ENCODE measurements around the gene GADL1.

GADL1 gene

GRCh38 chr3:30742796-30743619, 151.5 kb downstream of the GADL1 start:
- Histone ChIP-seq H3K79me1 (replicated peaks; ENCODE audit: low read length, poor library complexity, severe bottlenecking) (no peaks in the 10 kb centered on the region), H3K4me1 (ENCODE audit: control insufficient read depth, insufficient read depth, low read depth, low read length) (no peaks in the 10 kb centered on the region), H2AFZ (ENCODE audit: low read depth, low read length) (no peak overlapping the region), H2BK5ac (ENCODE audit: low read depth, low read length, poor library complexity, severe bottlenecking) (no peak overlapping the region), H2BK12ac (ENCODE audit: low read length in 2 of 2) (peak overlapping the region in 1 of 2 experiments; percentile 68), H3K23ac (ENCODE audit: low read length in 2 of 2) (no peak overlapping the region), H3K4ac (ENCODE audit: low read depth in 1 of 2, low read length in 2 of 2) (no peak overlapping the region), H3K27me3 (ENCODE audit: control insufficient read depth in 1 of 2, insufficient read depth in 1 of 2, low read length in 2 of 2) (no peaks in the 10 kb centered on the region), H3K4me3 (ENCODE audit: insufficient read depth in 1 of 2, low read depth in 1 of 2, low read length in 2 of 2) (no peak overlapping the region), H3K27ac (ENCODE audit: low read length, poor library complexity, severe bottlenecking) (no peak overlapping the region), H3K14ac (ENCODE audit: low read length in 2 of 2) (no peak overlapping the region), H3K4me2 (ENCODE audit: low read length, poor library complexity, severe bottlenecking) (no peak overlapping the region), H3K9me3 (ENCODE audit: control insufficient read depth, low read length) (no peaks in the 10 kb centered on the region), H4K8ac (ENCODE audit: low read length) (no peak overlapping the region), H2BK15ac (ENCODE audit: low read depth, poor library complexity, severe bottlenecking) (no peak overlapping the region), H4K91ac (ENCODE audit: low read length) (no peak overlapping the region), H2BK120ac (ENCODE audit: low read depth, low read length) (no peak overlapping the region), H3K18ac (ENCODE audit: low read depth in 1 of 2, low read length in 2 of 2) (no peak overlapping the region), H2AK5ac (ENCODE audit: low read length, severe bottlenecking) (no peak overlapping the region), H3K9ac (ENCODE audit: low read length) (no peak overlapping the region), H3K36me3 (ENCODE audit: control insufficient read depth in 1 of 2, insufficient read depth in 2 of 2, low read depth in 1 of 2, low read length in 2 of 2) (no peaks in the 10 kb centered on the region)
- no peak for DNase-seq
- WGBS: 92% methylated on average over 1 of the region's 4 CpGs

GRCh38 chr3:30741889-30742288, 152.6 kb downstream of the GADL1 start:
- Histone ChIP-seq H3K4me2 (ENCODE audit: low read length, poor library complexity, severe bottlenecking) (no peak overlapping the region), H3K9ac (ENCODE audit: low read length) (no peak overlapping the region), H3K14ac (ENCODE audit: low read length in 2 of 2) (no peak overlapping the region), H3K23ac (ENCODE audit: low read length in 2 of 2) (no peak overlapping the region), H2BK15ac (ENCODE audit: low read depth, poor library complexity, severe bottlenecking) (no peak overlapping the region), H2BK5ac (ENCODE audit: low read depth, low read length, poor library complexity, severe bottlenecking) (no peak overlapping the region), H4K8ac (ENCODE audit: low read length) (no peak overlapping the region), H3K27ac (ENCODE audit: low read length, poor library complexity, severe bottlenecking) (no peak overlapping the region), H2AK5ac (ENCODE audit: low read length, severe bottlenecking) (no peak overlapping the region), H3K9me3 (ENCODE audit: control insufficient read depth, low read length) (no peaks in the 10 kb centered on the region), H2AFZ (ENCODE audit: low read depth, low read length) (no peak overlapping the region), H4K91ac (ENCODE audit: low read length) (no peak overlapping the region), H3K79me1 (replicated peaks; ENCODE audit: low read length, poor library complexity, severe bottlenecking) (no peaks in the 10 kb centered on the region), H2BK12ac (ENCODE audit: low read length in 2 of 2) (no peak overlapping the region), H3K27me3 (ENCODE audit: control insufficient read depth in 1 of 2, insufficient read depth in 1 of 2, low read length in 2 of 2) (no peaks in the 10 kb centered on the region), H3K36me3 (ENCODE audit: control insufficient read depth in 1 of 2, insufficient read depth in 2 of 2, low read depth in 1 of 2, low read length in 2 of 2) (no peaks in the 10 kb centered on the region), H3K4me3 (ENCODE audit: insufficient read depth in 1 of 2, low read depth in 1 of 2, low read length in 2 of 2) (no peak overlapping the region), H2BK120ac (ENCODE audit: low read depth, low read length) (no peak overlapping the region), H3K4ac (ENCODE audit: low read depth in 1 of 2, low read length in 2 of 2) (no peak overlapping the region), H3K18ac (ENCODE audit: low read depth in 1 of 2, low read length in 2 of 2) (no peak overlapping the region), H3K4me1 (ENCODE audit: control insufficient read depth, insufficient read depth, low read depth, low read length) (no peaks in the 10 kb centered on the region)
- DNase-seq: no peak
- WGBS: 88% methylated on average over 2 of the region's 2 CpGs

- no peak for DNase-seq
Observed at GRCh38 chr3:30738605-30739004, 155.9 kb downstream of the GADL1 start.

GRCh38 chr3:30737743-30738499, 156.5 kb downstream of the GADL1 start:
- Histone ChIP-seq H3K27me3 (ENCODE audit: control insufficient read depth in 1 of 2, insufficient read depth in 1 of 2, low read length in 2 of 2) (no peaks in the 10 kb centered on the region), H3K18ac (ENCODE audit: low read depth in 1 of 2, low read length in 2 of 2) (no peak overlapping the region), H3K9me3 (ENCODE audit: control insufficient read depth, low read length) (no peaks in the 10 kb centered on the region), H3K4me2 (ENCODE audit: low read length, poor library complexity, severe bottlenecking) (no peak overlapping the region), H2BK5ac (ENCODE audit: low read depth, low read length, poor library complexity, severe bottlenecking) (no peak overlapping the region), H4K91ac (ENCODE audit: low read length) (no peak overlapping the region), H4K8ac (ENCODE audit: low read length) (peak overlapping the region; percentile 7), H3K14ac (ENCODE audit: low read length in 2 of 2) (no peak overlapping the region), H3K27ac (ENCODE audit: low read length, poor library complexity, severe bottlenecking) (no peak overlapping the region), H2BK15ac (ENCODE audit: low read depth, poor library complexity, severe bottlenecking) (no peak overlapping the region), H3K4me3 (ENCODE audit: insufficient read depth in 1 of 2, low read depth in 1 of 2, low read length in 2 of 2) (no peak overlapping the region), H3K36me3 (ENCODE audit: control insufficient read depth in 1 of 2, insufficient read depth in 2 of 2, low read depth in 1 of 2, low read length in 2 of 2) (no peaks in the 10 kb centered on the region), H3K23ac (ENCODE audit: low read length in 2 of 2) (no peak overlapping the region), H3K79me1 (replicated peaks; ENCODE audit: low read length, poor library complexity, severe bottlenecking) (no peaks in the 10 kb centered on the region), H3K9ac (ENCODE audit: low read length) (no peak overlapping the region), H2AFZ (ENCODE audit: low read depth, low read length) (no peak overlapping the region), H2BK120ac (ENCODE audit: low read depth, low read length) (no peak overlapping the region), H3K4ac (ENCODE audit: low read depth in 1 of 2, low read length in 2 of 2) (no peak overlapping the region), H2BK12ac (ENCODE audit: low read length in 2 of 2) (peak overlapping the region in 1 of 2 experiments; percentile 69), H2AK5ac (ENCODE audit: low read length, severe bottlenecking) (peak overlapping the region; percentile 54), H3K4me1 (ENCODE audit: control insufficient read depth, insufficient read depth, low read depth, low read length) (no peaks in the 10 kb centered on the region)
- no peak for DNase-seq
- 80% methylated on average over 2 of the region's 3 CpGs for WGBS

More at GRCh38 chr3:30738605-30739004, 155.9 kb downstream of the GADL1 start:
- Histone ChIP-seq H3K27me3 (ENCODE audit: control insufficient read depth in 1 of 2, insufficient read depth in 1 of 2, low read length in 2 of 2) (no peaks in the 10 kb centered on the region), H4K91ac (ENCODE audit: low read length) (no peak overlapping the region), H3K14ac (ENCODE audit: low read length in 2 of 2) (no peak overlapping the region), H3K36me3 (ENCODE audit: control insufficient read depth in 1 of 2, insufficient read depth in 2 of 2, low read depth in 1 of 2, low read length in 2 of 2) (no peaks in the 10 kb centered on the region), H3K9ac (ENCODE audit: low read length) (no peak overlapping the region), H3K9me3 (ENCODE audit: control insufficient read depth, low read length) (no peaks in the 10 kb centered on the region), H3K4ac (ENCODE audit: low read depth in 1 of 2, low read length in 2 of 2) (no peak overlapping the region), H3K4me1 (ENCODE audit: control insufficient read depth, insufficient read depth, low read depth, low read length) (no peaks in the 10 kb centered on the region), H3K4me3 (ENCODE audit: insufficient read depth in 1 of 2, low read depth in 1 of 2, low read length in 2 of 2) (no peak overlapping the region), H2BK15ac (ENCODE audit: low read depth, poor library complexity, severe bottlenecking) (no peak overlapping the region), H4K8ac (ENCODE audit: low read length) (no peak overlapping the region), H2AK5ac (ENCODE audit: low read length, severe bottlenecking) (no peak overlapping the region), H2AFZ (ENCODE audit: low read depth, low read length) (no peak overlapping the region), H3K18ac (ENCODE audit: low read depth in 1 of 2, low read length in 2 of 2) (no peak overlapping the region), H2BK5ac (ENCODE audit: low read depth, low read length, poor library complexity, severe bottlenecking) (no peak overlapping the region), H3K79me1 (replicated peaks; ENCODE audit: low read length, poor library complexity, severe bottlenecking) (no peaks in the 10 kb centered on the region), H3K23ac (ENCODE audit: low read length in 2 of 2) (no peak overlapping the region), H3K27ac (ENCODE audit: low read length, poor library complexity, severe bottlenecking) (no peak overlapping the region), H3K4me2 (ENCODE audit: low read length, poor library complexity, severe bottlenecking) (no peak overlapping the region), H2BK12ac (ENCODE audit: low read length in 2 of 2) (no peak overlapping the region), H2BK120ac (ENCODE audit: low read depth, low read length) (no peak overlapping the region)
- WGBS: 100% methylated on average over 2 of the region's 3 CpGs

All from mesenchymal stem cell (in vitro differentiated cells and primary cell).